HepG2 (cell line): ENCODE data around the gene ATXN3L. TPM values are rescaled to one million over a fixed set of nuclear protein-coding genes. Genes with fewer than 3 reads are reported as not detected.

Experiments used
- ATAC-seq: fragments of 200-7000 bp; cut with Tn5 transposase; 3 replicates; pipeline ENCODE4 v1.9.1; 2020; ENCODE audit warnings: mild to moderate bottlenecking, moderate library complexity
- BruUV-seq: library from RNA; stranded (reverse); fragments of 400-500 nt; replicated peaks from 2 replicates; lab custom pipeline; 2021; lab: Mats Ljungman, UMichigan
- CTCF ChIA-PET: fragments of 300-600 bp; formaldehyde crosslinking; extraction: SDS; loops from one replicate; lab custom pipeline; 2021; ENCODE audit warnings: low total read pairs, inconsistent platforms, low intra/inter-chr PET ratio; lab: Yijun Ruan, JAX
- POLR2A ChIA-PET: fragments of 350-600 bp; sonication (Branson Sonifier 250); formaldehyde crosslinking; loops from one replicate; lab custom pipeline; 2020; ENCODE audit warnings: antibody characterized with exemption, inconsistent platforms; lab: Yijun Ruan, JAX
- DNase-seq: peaks from one replicate; pipeline ENCODE4 v3.0.0-alpha.2; 2015; ENCODE audit warnings: low spot score
- FAIRE-seq: peaks from 3 replicates; lab custom pipeline; 2011; peaks lifted over from hg19 to GRCh38; lab: Jason Lieb, UNC
- H2AFZ ChIP-seq: one replicate; pipeline ENCODE4 v1.6.1; 2011; ENCODE audit warnings: low read length, inconsistent platforms
- H3K27ac ChIP-seq: fragments of 300-600 bp; 3 replicates; pipeline ENCODE4 v1.8.0; 2011; ENCODE audit warnings: mixed run types, mild to moderate bottlenecking, mixed read lengths, low read length, inconsistent platforms; ENCODE audit not compliant: insufficient read depth; ENCODE audit errors: extremely low read length
- H3K27me3 ChIP-seq, 2 experiments: fragments of 200-600 bp in 1 of 2; 2 replicates in 1 of 2; 3 replicates in 1 of 2; pipeline versions ENCODE4 v1.6.0 to v1.8.0; 2011; ENCODE audit warnings: low read length in 2 of 2, mild to moderate bottlenecking in 2 of 2, moderate library complexity in 2 of 2, inconsistent platforms in 1 of 2; ENCODE audit not compliant: insufficient read depth in 2 of 2, control insufficient read depth in 1 of 2
- H3K36me3 ChIP-seq, 2 experiments: fragments of 200-600 bp in 1 of 2; replicated peaks in 1 of 2; 2 replicates in 1 of 2; 3 replicates in 1 of 2; pipeline versions ENCODE4 v1.5.1 to v1.8.0; 2011; ENCODE audit warnings: low read length in 2 of 2, inconsistent platforms in 1 of 2; ENCODE audit not compliant: insufficient read depth in 2 of 2, control insufficient read depth in 1 of 2
- H3K4me1 ChIP-seq: 2 replicates; pipeline ENCODE4 v1.5.1; 2012; ENCODE audit warnings: low read length, inconsistent platforms; ENCODE audit not compliant: insufficient read depth
- H3K4me2 ChIP-seq: 2 replicates; pipeline ENCODE4 v1.6.0; 2011; ENCODE audit warnings: low read depth, low read length, inconsistent platforms
- H3K4me3 ChIP-seq, 3 experiments: fragments of 200-600 bp in 1 of 3; sonication (generic), shearing (Covaris generic) in 1 of 3; replicated peaks in 1 of 3; 2 replicates each; pipeline ENCODE4 v1.5.1; 2011 to 2016; ENCODE audit warnings: low read length in 3 of 3, inconsistent platforms in 2 of 3, low read depth in 2 of 3, mild to moderate bottlenecking in 2 of 3, control low read depth in 1 of 3, mixed read lengths in 1 of 3; ENCODE audit not compliant: insufficient read depth in 1 of 3
- H3K79me2 ChIP-seq: one replicate; pipeline ENCODE4 v1.6.1; 2011; ENCODE audit warnings: low read length, inconsistent platforms; ENCODE audit not compliant: insufficient read depth
- H3K9ac ChIP-seq: 2 replicates; pipeline ENCODE4 v1.6.0; 2011; ENCODE audit warnings: mild to moderate bottlenecking, low read depth, low read length, inconsistent platforms; ENCODE audit not compliant: insufficient read depth
- H3K9me3 ChIP-seq: 2 replicates; pipeline ENCODE4 v1.5.1; 2012; ENCODE audit warnings: mild to moderate bottlenecking, low read length
- H4K20me1 ChIP-seq: 2 replicates; pipeline ENCODE4 v1.6.0; 2011; ENCODE audit warnings: inconsistent platforms, mild to moderate bottlenecking, low read length, moderate library complexity; ENCODE audit not compliant: insufficient read depth
- ATF6 ChIP-seq: sonication (generic); formaldehyde crosslinking; conservative IDR thresholded peaks from 2 replicates; pipeline ENCODE4 v1.4.0; 2020; ENCODE audit warnings: missing genetic modification reagents
- CHD4 ChIP-seq: fragments of 200-600 bp; sonication (generic); IDR thresholded peaks from 2 replicates; pipeline ENCODE4 v1.7.0; 2017; ENCODE audit warnings: mild to moderate bottlenecking, low read length, borderline replicate concordance
- EHMT2 ChIP-seq: fragments of 200-600 bp; sonication (generic); IDR thresholded peaks from 2 replicates; pipeline ENCODE4 v1.7.0; 2017; ENCODE audit warnings: antibody characterized with exemption, low read depth, low read length, borderline replicate concordance
- GMEB1 ChIP-seq: sonication (generic); formaldehyde crosslinking; IDR thresholded peaks from 2 replicates; pipeline ENCODE4 v1.5.1; 2020; ENCODE audit warnings: missing genetic modification reagents, mild to moderate bottlenecking, borderline replicate concordance
- GMEB2 ChIP-seq: IDR thresholded peaks from 2 replicates; pipeline ENCODE4 v1.6.1; 2016; ENCODE audit warnings: missing biosample characterization, missing genetic modification reagents, low read depth
- GTF3A ChIP-seq: sonication (generic); formaldehyde crosslinking; conservative IDR thresholded peaks from 2 replicates; pipeline ENCODE4 v1.4.0; 2020; ENCODE audit warnings: mild to moderate bottlenecking, missing genetic modification reagents
- HDAC6 ChIP-seq: fragments of 200-600 bp; sonication (generic); IDR thresholded peaks from 2 replicates; pipeline ENCODE4 v1.7.0; 2017; ENCODE audit warnings: mild to moderate bottlenecking, antibody characterized with exemption, low read length, low read depth
- PCBP1 ChIP-seq: fragments of 200-400 bp; formaldehyde crosslinking; IDR thresholded peaks from 2 replicates; pipeline ENCODE4 v1.6.1; 2017; ENCODE audit warnings: mild to moderate bottlenecking, low read depth, low read length, borderline replicate concordance
- PHF8 ChIP-seq: sonication (generic); formaldehyde crosslinking; IDR thresholded peaks from 2 replicates; pipeline ENCODE4 v1.5.0; 2020; ENCODE audit warnings: missing genetic modification reagents
- SIX1 ChIP-seq: sonication (generic); formaldehyde crosslinking; IDR thresholded peaks from 2 replicates; pipeline ENCODE4 v1.4.0; 2020; ENCODE audit warnings: missing genetic modification reagents, borderline replicate concordance
- SYNCRIP ChIP-seq: fragments of 200-400 bp; formaldehyde crosslinking; IDR thresholded peaks from 2 replicates; pipeline ENCODE4 v1.6.1; 2018; ENCODE audit warnings: mild to moderate bottlenecking, low read depth, low read length; ENCODE audit not compliant: insufficient read depth
- TERF1 ChIP-seq: sonication (generic); formaldehyde crosslinking; IDR thresholded peaks from 2 replicates; pipeline ENCODE4 v1.8.0; 2022; ENCODE audit warnings: mild to moderate bottlenecking, missing genetic modification reagents, moderate library complexity
- ZMAT5 ChIP-seq: sonication (generic); formaldehyde crosslinking; IDR thresholded peaks from 2 replicates; pipeline ENCODE4 v1.5.0; 2020; ENCODE audit warnings: mild to moderate bottlenecking, low read depth, missing genetic modification reagents, borderline replicate concordance
- ZNF296 ChIP-seq: sonication (generic); formaldehyde crosslinking; conservative IDR thresholded peaks from 2 replicates; pipeline ENCODE4 v1.5.0; 2020; ENCODE audit warnings: mild to moderate bottlenecking, missing genetic modification reagents
- ZNF549 ChIP-seq: sonication (generic); formaldehyde crosslinking; IDR thresholded peaks from 2 replicates; pipeline ENCODE4 v1.5.0; 2020; ENCODE audit warnings: missing genetic modification reagents
- ZNF605 ChIP-seq: sonication (generic); formaldehyde crosslinking; IDR thresholded peaks from 2 replicates; pipeline ENCODE4 v1.8.0; 2022; ENCODE audit warnings: mild to moderate bottlenecking, missing genetic modification reagents
- ZNF607 ChIP-seq: sonication (generic); formaldehyde crosslinking; IDR thresholded peaks from 2 replicates; pipeline ENCODE4 v1.5.1; 2020; ENCODE audit warnings: missing genetic modification reagents, mild to moderate bottlenecking, borderline replicate concordance
- ZNF740 ChIP-seq: sonication (generic); formaldehyde crosslinking; IDR thresholded peaks from 2 replicates; pipeline ENCODE4 v1.4.0; 2020; ENCODE audit warnings: missing genetic modification reagents
- ZNF776 ChIP-seq: sonication (generic); formaldehyde crosslinking; IDR thresholded peaks from 2 replicates; pipeline ENCODE4 v1.4.0; 2020; ENCODE audit warnings: mild to moderate bottlenecking, missing genetic modification reagents
- WGBS: methylation state at CpG from one replicate; pipeline ENCODE4 v1.1.6; 2017; ENCODE audit warnings: low lambda C conversion rate; 5-methylcytosine and 5-hydroxymethylcytosine counted together
- in situ Hi-C: cut with HindIII; loops from 2 replicates; pipeline ENCODE4 v1.10.0; 2017; ENCODE audit warnings: low pct_unique_long_range_greater_than_20kb; ENCODE audit not compliant: extremely low pct_ligation_motif_present
- intact Hi-C: fragments of 100-400 bp; cut with micrococcal nuclease; formaldehyde crosslinking; loops from one replicate; pipeline ENCODE4 v1.10.0; 2022; ENCODE audit not compliant: unreplicated experiment
- polyA plus RNA-seq, 8 experiments: library from polyadenylated mRNA; depleted of rRNA in 3 of 8; stranded (reverse) in 7 of 8; unstranded in 1 of 8; fragments of >200 nt; fragmentation: Illumina TruSeq in 4 of 8; extraction: Trizol in 4 of 8; gene quantifications; 2 replicates each; pipeline versions ENCODE4 v1.2.1 to v1.2.3, GENCODE V29; 2011 to 2016; ENCODE audit warnings: low read depth in 4 of 8, missing spikeins in 1 of 8, mixed read lengths in 1 of 8; ENCODE audit not compliant: insufficient read depth in 1 of 8
- total RNA-seq, 5 experiments: library from RNA; depleted of rRNA; stranded (reverse); fragments of >200 nt; fragmentation: Illumina TruSeq; extraction: Trizol; gene quantifications; 2 replicates each; pipeline ENCODE4 v1.2.3, GENCODE V29; 2016; ENCODE audit warnings: low read depth in 1 of 5

The ATXN3L gene
- total and polyA plus RNA-seq, 2 of the 13 experiments (the other 11 are each of a cell fraction or from before 2014, with no cell fraction given), result not detected

GRCh38 chrX:13323241-13323640 lies 3.4 kb upstream of the ATXN3L start:
- no peak overlapping the region for H3K4me3 ChIP-seq
- ATAC-seq (no peak), DNase-seq (no peak), FAIRE-seq (peak; percentile 48)
- no peaks in the 10 kb centered on the region for H3K27me3 ChIP-seq
- ChIA-PET POLR2A (no interaction called here), CTCF (no interaction called here)
- no peaks in the 10 kb centered on the region for H3K79me2 ChIP-seq
- in situ Hi-C loops, result no loop called here
- intact Hi-C loops, result no loop called here
- H3K27ac ChIP-seq, result no peak overlapping the region
- no peaks in the 10 kb centered on the region for H3K4me1 ChIP-seq
- no peak overlapping the region for H2AFZ ChIP-seq
- no peak overlapping the region for H3K9ac ChIP-seq
- no peaks in the 10 kb centered on the region for H4K20me1 ChIP-seq
- H3K36me3 ChIP-seq, result no peaks in the 10 kb centered on the region
- H3K4me2 ChIP-seq, result no peak overlapping the region
- 0% methylated on average over 1 of the region's 1 CpG for WGBS
- no peaks in the 10 kb centered on the region for H3K9me3 ChIP-seq
- BruUV-seq, result no TSS peak
- no peak for TF ChIP-seq ZNF605 (CRISPR knock-in tag)
- no peak for TF ChIP-seq ATF6 (CRISPR knock-in tag)
- TF ChIP-seq SYNCRIP, result no peak
- no peak for TF ChIP-seq ZNF296
- no peak for TF ChIP-seq ZNF607
- no peak for TF ChIP-seq PCBP1
- no peak for TF ChIP-seq GMEB1 (CRISPR knock-in tag)
- no peak for TF ChIP-seq ZMAT5
- TF ChIP-seq ZNF549 (CRISPR knock-in tag), result no peak
- TF ChIP-seq GMEB2 (CRISPR knock-in tag), result no peak
- no peak for TF ChIP-seq GTF3A
- TF ChIP-seq HDAC6, result no peak
- no peak for TF ChIP-seq ZNF776
- no peak for TF ChIP-seq SIX1
- no peak for TF ChIP-seq TERF1
- no peak for TF ChIP-seq CHD4
- TF ChIP-seq EHMT2, result no peak
- no peak for TF ChIP-seq ZNF740 (CRISPR knock-in tag)
- no peak for TF ChIP-seq PHF8
